HG02852 (cell line): ENCODE data around the gene AHSA1.
"Not testable (repeated sequence)": the region's sequence is repeated elsewhere in the genome, so short reads cannot be mapped to it uniquely, and the experiment has no call there.

Experiments used
- ATAC-seq: cut with Tn5 transposase; IDR thresholded peaks from one replicate; pipeline ENCODE4 v1.9.1; 2021; ENCODE audit warnings: mild to moderate bottlenecking, moderate library complexity; ENCODE audit not compliant: unreplicated experiment

The AHSA1 gene

DNA sequence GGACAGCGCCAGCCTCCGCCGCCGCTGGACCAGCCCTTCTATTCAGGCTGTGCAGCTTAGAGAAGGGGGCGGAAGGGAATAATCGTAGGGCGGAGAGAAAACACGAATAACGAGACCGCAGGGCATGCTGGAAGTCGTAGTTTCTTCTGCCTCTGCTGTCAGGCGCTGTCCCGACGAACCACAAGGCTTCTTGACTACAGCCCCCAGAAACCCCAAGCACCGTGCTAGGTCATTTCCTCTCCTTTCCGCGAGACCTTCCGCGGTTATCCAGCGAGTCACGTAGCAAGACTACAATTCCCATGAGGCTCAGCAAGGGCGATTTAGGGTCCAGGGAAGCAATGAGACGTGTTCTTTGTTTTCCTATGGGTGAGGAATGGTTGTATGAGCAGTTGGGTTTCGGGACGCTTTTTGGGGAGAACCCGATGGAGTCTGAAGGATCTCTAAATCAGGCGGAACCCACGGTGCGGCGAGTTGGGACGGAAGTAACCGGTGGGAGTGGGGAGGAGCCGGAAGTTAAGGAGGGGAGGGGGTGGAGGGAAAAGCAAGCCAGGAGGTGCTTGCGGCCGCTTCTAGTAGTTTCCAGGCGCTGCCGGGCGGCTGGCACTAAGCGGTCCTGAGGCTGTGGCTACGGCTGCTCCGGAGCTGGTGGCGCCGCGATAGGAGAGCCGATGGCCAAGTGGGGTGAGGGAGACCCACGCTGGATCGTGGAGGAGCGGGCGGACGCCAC lies at the start of gene AHSA1, which contains the start of gene VIPAS39:
Gene AHSA1, plus strand, starts transcription at position 572 of the 727 bp plus-strand sequence. Its CDS starts 97 bp downstream, at position 669.
Gene VIPAS39, minus strand, starts transcription at position 80 of the 727 bp plus-strand sequence. CDS start 3,499 bp downstream, outside the sequence.
- peak; percentile 90 for ATAC-seq

- ATAC-seq: no peak
Observed at GRCh38 chr14:77409131-77409533, 48.8 kb upstream of the AHSA1 start.

- not testable (repeated sequence) for ATAC-seq
Observed at GRCh38 chr14:77415403-77416030, 42.4 kb upstream of the AHSA1 start.

- not testable (repeated sequence) for ATAC-seq
Observed at GRCh38 chr14:77416098-77416497, 41.8 kb upstream of the AHSA1 start.

DNA sequence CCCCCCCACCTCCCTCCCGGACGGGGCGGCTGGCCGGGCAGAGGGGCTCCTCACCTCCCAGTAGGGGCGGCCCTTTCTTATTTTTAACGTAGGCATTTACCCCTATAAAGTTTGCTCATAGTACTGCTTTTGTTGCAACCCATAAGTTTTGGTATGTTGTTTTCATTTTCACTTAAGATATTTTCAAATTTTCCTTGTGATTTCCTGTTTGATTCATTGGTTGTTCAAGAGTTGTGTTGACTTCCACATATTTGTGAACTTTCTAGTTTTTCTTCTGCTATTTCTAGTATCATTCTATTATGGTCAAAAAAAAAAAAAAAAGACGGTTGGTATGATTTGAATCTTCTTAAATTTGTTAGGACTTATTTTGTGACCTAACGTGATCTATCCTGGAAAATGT lies 41.1 kb upstream of the AHSA1 start:
- ATAC-seq: no peak

GRCh38 chr14:77421201-77421600 lies 36.7 kb upstream of the AHSA1 start:
- no peak for ATAC-seq

- no peak for ATAC-seq
Observed at GRCh38 chr14:77423423-77423822, 34.5 kb upstream of the AHSA1 start, which contains the start of gene NOXRED1. Gene NOXRED1 (minus strand): TSS chr14:77423523. CDS start chr14:77422889, 634 bp downstream.

- no peak for ATAC-seq
Observed at GRCh38 chr14:77424862-77425261, 33.0 kb upstream of the AHSA1 start.

DNA sequence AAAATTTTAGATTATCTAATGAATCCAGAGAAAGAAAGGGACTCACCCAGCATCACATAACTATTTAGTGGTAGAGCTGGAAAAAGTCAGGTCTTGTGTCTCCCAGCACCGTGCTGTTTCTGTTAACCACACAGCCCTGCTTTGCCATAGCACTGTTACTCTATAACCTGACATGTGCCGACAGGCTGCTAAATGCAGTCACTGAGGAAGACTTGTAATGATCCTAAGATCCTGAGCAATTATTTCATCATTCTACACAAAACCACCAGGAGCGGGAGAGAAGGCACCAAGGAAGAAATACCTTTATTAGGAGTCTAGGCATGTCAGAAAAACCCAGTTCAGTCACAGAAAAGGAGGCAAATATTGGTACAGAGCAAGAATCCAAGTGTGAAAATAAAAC lies 31.5 kb upstream of the AHSA1 start:
- no peak for ATAC-seq

- ATAC-seq: no peak
Observed at GRCh38 chr14:77436042-77436441, 21.9 kb upstream of the AHSA1 start.

DNA sequence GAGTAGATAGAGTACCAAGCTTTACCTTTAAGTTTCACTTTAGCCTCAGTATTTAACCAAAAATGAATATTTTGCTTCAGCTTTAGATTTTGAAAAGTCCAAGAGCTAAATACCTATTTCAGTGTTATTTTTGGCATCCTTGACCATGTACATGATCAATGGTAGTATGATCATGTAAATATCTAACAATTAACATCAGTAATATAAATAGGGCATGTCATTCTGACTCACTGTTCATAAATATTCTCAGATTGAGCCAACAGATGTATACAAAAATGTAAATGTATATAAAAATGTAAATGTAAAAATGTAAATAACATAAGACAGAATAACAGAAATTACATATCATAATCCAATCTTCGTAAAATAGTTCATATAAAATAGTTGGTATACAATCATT lies 19.3 kb upstream of the AHSA1 start:
- no peak for ATAC-seq

DNA sequence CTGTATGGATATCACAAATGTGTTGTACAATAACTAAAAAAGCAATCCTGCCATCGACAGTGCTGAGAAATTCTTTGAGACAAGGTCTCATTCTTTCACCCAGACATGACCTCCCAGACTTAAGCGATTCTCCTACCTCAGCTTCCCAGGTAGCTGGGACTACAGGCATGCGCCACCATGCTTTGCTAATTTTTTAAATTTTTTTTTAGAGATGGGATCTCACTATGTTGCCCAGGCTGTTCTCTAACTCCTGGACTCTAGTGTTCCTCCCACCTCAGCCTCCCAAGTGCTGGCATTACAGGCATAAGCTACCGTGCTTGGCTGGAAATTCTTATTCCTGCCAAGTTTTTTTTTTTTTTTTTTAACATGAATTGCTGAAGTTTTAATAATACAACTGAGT lies 18.0 kb upstream of the AHSA1 start:
- ATAC-seq: no peak

DNA sequence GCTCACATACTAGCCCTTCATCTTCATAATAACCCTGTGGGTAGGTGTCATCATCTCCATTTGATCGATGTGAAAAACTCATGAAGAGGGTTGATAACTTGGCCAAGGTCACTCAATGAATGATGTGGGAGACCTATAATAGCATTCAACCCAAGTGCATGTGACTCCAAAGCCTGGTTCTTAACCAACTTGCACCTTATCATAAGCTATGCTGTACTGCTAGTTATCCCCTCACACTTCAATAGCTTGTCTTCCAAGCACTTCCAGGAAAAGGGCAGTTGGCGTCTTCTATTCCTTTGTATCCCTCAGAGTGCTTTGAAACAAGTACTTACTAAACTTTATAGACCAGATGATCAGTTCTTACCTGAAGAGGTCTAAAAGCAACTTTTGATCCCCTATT lies 15.7 kb upstream of the AHSA1 start:
- ATAC-seq: no peak

DNA sequence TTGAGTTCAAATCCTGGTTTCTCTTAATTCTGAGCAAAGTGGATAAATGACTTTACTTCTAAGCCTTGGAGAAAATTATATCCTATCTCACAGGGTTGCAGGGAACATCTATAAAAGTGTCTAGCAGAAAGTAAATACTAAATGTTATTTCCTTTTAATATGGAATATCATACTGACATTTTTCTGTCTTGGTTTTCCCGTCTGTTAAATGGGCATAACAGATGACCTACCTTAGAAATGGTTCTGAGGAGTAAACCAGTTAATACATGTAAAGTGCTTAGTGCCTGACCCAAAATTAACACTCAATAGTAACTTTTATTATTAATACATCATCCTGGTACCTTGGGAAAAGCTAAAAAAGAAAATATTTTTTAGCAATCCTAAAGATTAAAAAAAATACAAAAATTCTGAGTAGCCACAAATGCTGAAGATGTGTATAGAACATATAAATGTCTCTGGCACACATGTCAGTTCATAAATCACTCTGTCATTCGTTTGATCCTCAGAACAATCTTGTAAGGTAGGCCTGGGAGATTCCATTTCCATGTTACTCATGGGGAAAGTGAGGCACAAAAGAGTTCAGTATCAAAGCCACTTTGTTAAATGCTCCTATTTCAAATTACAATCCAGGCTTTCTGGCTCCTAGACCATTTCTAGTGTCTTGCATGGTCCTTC lies 1.8 kb upstream of the AHSA1 start:
- no peak for ATAC-seq

- no peak for ATAC-seq
Observed at GRCh38 chr14:77457115-77457521, 775 bp upstream of the AHSA1 start.

DNA sequence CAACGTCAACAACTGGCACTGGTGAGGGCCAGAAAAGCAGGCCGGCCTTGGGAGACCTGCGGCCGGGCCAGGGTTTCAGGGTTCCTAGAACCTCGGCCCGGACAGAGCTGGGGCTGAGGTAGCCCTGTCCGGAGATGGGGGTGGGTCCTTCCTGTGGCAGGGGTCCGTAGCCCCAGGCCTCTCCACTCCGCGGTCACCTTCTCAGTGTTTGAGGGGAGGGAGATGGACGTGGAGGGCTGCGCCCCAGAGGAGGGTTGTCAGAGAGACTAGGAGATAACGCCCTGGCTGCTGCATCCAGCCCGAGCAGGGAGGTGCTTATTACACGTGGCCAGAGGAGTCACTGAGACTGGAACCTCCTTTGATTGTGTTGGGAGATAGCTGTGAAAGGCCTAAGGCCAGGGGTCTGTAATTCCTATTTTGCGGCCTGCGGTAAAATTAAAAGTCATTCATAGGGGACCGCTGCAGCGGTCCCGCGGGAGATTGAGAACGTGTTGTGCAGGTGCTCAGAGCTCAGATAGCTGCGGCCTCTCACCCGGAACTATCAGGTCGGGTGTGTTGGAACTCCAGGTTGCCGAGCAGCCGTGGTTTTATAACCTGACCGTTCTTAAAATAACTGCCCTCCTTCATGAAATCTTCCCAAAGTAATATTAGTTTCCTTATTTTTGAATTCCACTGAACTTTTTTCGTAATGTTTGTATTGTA lies 507 bp downstream of the AHSA1 start:
- peak; percentile 8 for ATAC-seq

- ATAC-seq: no peak
Observed at GRCh38 chr14:77459072-77459723, 1.3 kb downstream of the AHSA1 start.

- ATAC-seq: no peak
Observed at GRCh38 chr14:77467801-77468200, 9.9 kb downstream of the AHSA1 start.

- ATAC-seq: no peak
Observed at GRCh38 chr14:77469067-77469505, 11.2 kb downstream of the AHSA1 start.

DNA sequence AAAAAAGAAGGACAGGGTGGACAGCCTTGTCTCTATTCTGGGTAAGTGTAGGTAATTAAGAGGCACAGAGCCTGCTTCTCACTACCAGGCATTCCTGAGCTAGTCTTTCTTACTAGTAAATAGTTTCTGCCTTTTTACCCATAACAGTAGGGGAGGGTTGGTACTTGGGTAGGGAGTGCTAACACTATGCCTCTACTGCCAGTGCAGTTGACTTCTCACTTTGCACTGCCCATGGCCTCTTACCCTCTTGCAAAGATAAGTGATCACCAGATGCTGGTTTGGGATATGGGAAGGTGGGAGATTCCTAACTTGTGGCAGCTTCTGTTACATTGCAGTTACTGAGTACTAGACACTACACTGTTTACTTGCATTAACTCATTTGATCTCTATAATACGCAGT lies 11.6 kb downstream of the AHSA1 start:
- ATAC-seq: no peak
